Stimulated activated effector memory CD8-positive, alpha-beta T cell treated with anti-CD3 and anti-CD28 coated beads, Interleukin-12 subunit alpha, Interleukin-12 subunit beta, amount 100 ng/mL, for 72 hours (primary cell): ENCODE data around the gene NDUFAF7.

ENCODE experiments used
- ATAC-seq: fragments of 150-1000 bp; cut with Tn5 transposase; 2 replicates; pipeline ENCODE4 v1.10.0; 2021
- DNase-seq, 2 donors: peaks; one replicate each; pipeline ENCODE4 v3.0.0; 2021 to 2022; ENCODE audit warnings: low spot score in 2 of 2
- H3K27ac Mint-ChIP-seq: one replicate; pipeline ENCODE4 v1.8.0; 2022; ENCODE audit warnings: mild to moderate bottlenecking, mixed read lengths
- H3K36me3 Mint-ChIP-seq: one replicate; pipeline ENCODE4 v1.8.0; 2022; ENCODE audit warnings: mild to moderate bottlenecking, mixed read lengths
- H3K4me1 Mint-ChIP-seq: one replicate; pipeline ENCODE4 v1.8.0; 2022; ENCODE audit warnings: mixed read lengths
- H3K4me3 Mint-ChIP-seq: one replicate; pipeline ENCODE4 v1.8.0; 2022; ENCODE audit warnings: mild to moderate bottlenecking, mixed read lengths
- H3K9me3 Mint-ChIP-seq: one replicate; pipeline ENCODE4 v1.8.0; 2022; ENCODE audit warnings: mixed read lengths

NDUFAF7 gene

DNA sequence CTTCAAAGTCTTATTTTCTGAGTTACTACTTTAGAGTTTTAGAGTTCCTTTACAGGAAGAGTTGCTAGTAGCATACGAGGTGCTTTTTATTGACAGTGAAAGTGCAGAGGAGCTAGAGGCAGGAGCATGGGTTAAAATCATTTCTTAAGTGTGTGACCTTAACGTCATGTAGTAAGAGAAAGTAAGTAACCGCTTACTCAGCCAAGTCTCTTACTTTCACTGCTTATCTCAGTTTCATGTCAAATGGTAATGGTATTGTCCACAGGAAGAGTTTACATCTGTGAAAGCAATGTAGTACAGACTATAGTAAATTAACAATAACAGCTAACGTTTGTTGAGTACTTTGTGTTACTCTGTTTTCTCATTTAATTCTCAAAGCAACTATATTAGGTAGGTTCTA lies 12.6 kb downstream of the NDUFAF7 start:
- no peaks in the 10 kb centered on the region for H3K9me3 Mint-ChIP-seq
- peaks cover 6% of the 10 kb centered on the region for H3K4me1 Mint-ChIP-seq
- H3K27ac Mint-ChIP-seq: no peak overlapping the region
- H3K4me3 Mint-ChIP-seq: no peak overlapping the region
- H3K36me3 Mint-ChIP-seq: peaks cover 82% of the 10 kb centered on the region
- DNase-seq (no peak), ATAC-seq (peak; percentile 82)

DNA sequence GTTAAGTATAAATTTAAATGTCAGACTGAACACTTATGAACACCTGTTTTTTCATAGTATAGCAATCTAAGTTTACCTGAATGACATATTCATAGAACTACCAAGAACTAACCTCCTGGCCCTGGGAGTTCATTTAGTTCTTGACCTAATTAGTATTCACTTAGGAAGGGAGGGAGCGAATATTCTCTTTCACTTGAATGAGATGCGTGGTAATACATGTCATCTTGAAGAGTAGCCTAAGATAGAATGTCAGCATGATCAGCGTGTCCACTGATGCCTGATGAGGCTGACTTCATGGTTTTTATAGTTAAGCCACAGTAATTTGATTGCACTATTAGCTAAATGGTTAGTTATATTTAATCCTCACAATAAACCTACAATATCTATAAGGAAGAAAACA lies 13.3 kb downstream of the NDUFAF7 start:
- peaks cover 6% of the 10 kb centered on the region for H3K4me1 Mint-ChIP-seq
- DNase-seq: no peak
- no peak overlapping the region for H3K4me3 Mint-ChIP-seq
- H3K9me3 Mint-ChIP-seq: no peaks in the 10 kb centered on the region
- ATAC-seq: no peak
- H3K27ac Mint-ChIP-seq: no peak overlapping the region
- H3K36me3 Mint-ChIP-seq: peaks cover 82% of the 10 kb centered on the region

DNA sequence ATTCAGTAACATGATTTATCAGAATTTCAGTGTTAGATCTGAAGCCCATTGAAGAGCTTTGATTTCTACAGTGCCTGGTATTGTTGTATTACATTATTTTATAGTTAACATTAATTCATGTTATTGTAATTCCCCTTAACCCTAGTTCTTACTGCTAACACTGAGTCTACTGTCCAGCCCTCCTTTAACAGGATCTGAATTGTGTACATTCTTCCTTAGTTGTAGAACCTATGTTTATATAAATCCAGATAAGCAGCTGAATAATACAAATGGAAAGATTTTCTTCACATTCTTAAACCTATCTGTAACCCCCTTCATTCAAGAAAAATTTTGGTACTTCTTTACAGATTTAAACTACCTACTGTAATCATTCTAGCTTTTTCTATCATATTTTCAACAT lies 14.7 kb downstream of the NDUFAF7 start:
- ATAC-seq: no peak
- Mint-ChIP-seq H3K27ac (no peak overlapping the region), H3K4me1 (peaks cover 6% of the 10 kb centered on the region), H3K4me3 (no peak overlapping the region), H3K36me3 (peaks cover 83% of the 10 kb centered on the region), H3K9me3 (no peaks in the 10 kb centered on the region)
- no peak for DNase-seq

DNA sequence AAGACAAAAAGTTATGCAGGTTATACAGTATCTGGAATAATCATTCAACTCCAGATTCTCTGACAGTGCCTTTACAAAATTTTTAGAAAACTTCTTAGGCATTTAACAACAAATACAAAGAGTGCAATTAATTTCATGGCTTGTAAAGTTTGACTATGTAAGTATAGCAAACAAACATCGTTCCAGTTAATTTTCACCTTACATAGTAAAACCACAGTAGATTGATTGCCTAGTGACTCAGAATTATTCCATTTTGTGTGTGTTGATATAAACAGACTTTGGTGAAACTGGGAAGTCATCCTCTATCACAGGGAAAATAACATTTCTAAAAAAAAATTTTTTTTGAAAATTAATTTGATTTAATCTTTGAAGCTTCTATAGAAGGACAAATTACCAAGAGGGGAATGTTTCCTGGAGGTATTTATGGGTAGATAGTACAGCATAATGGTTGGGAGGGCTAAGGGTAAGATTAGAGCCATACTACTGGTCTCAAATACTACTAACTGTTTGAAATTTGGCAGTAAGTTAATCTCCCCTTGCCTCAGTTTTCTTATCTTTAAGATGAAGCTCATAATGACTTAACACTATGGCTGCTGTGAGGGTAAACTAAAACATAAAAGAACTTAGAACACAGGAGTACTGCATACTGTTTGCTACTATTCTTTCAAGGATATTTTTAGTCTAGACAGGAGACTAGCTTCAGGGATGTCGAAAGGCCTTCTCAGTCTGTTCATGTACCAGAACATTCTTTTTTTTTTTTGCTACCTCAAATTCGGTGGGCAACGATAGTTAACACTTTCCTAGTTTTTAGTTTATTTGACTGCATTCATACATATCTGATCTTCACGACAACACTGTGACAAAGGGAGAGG lies 19.6 kb downstream of the NDUFAF7 start:
- ATAC-seq (no peak), DNase-seq (no peak)
- Mint-ChIP-seq H3K4me3 (no peak overlapping the region), H3K27ac (no peak overlapping the region), H3K36me3 (peaks cover 99% of the 10 kb centered on the region), H3K9me3 (no peaks in the 10 kb centered on the region), H3K4me1 (no peaks in the 10 kb centered on the region)

DNA sequence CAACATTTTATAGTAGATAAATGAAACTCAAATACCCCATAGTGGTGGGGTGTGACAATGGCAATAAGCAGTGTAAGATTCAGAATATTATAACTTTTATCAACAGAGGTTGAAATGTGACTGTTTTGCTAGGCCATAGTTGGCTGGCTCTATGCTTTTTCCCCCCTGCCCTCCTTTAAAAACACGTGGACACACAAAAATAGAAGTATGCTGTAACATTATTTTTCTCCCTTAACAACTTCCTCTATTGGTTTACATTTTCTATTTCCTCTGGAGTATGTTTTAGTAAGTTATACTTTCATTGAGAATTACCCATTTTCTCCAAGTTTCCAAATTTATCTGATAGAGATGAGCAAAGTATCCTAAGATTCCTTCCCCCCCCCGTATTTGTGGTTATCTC lies 31.1 kb downstream of the NDUFAF7 start:
- ATAC-seq (no peak), DNase-seq (no peak)
- H3K36me3 Mint-ChIP-seq: peaks cover 77% of the 10 kb centered on the region

DNA sequence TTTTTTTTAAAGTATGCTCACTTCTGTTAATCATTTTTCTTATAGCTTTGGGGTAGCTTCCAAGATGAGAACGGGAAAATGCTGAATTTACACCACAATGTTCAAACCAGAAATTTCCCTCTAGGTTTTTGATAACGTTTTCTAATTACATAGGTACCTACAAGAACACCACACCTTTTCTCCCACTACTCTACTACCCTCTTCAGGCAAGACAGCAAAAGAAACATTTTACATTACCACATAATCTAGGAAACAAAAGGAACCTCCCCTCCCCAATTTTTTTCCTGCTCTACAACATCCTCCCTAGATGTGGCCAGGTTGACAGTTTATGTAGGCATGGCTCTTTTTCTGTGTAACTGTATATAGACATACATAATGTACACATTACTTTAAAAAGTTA lies 32.4 kb downstream of the NDUFAF7 start:
- no peak for DNase-seq
- Mint-ChIP-seq H3K27ac (no peak overlapping the region), H3K4me1 (peaks cover 7% of the 10 kb centered on the region), H3K36me3 (peaks cover 77% of the 10 kb centered on the region), H3K9me3 (no peaks in the 10 kb centered on the region), H3K4me3 (no peak overlapping the region)
- ATAC-seq: no peak

More for the DNA sequence above, 31.1 kb downstream of the NDUFAF7 start:
- no peaks in the 10 kb centered on the region for H3K9me3 Mint-ChIP-seq
- H3K27ac Mint-ChIP-seq: peak overlapping the region; percentile 65
- H3K4me3 Mint-ChIP-seq: no peak overlapping the region
- no peaks in the 10 kb centered on the region for H3K4me1 Mint-ChIP-seq

DNA sequence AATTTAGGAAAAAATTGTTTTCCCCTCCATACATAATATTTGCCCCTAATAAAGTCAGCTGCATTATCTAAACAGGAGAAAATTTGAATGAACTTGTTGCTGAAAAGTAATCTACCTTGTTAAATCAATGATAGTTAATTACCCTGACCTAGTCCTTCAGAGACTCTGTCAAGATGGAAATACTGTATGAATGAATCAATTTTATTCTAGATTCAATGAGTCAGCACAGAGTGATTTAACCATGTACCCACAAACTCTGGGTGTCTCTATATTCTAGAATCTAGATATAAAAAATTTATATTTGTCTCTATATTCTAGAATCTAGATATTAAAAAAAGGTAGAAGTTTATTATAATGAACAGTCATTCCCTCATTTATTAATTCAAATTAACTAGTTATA lies 36.2 kb downstream of the NDUFAF7 start:
- Mint-ChIP-seq H3K27ac (no peak overlapping the region), H3K9me3 (no peaks in the 10 kb centered on the region), H3K4me3 (no peak overlapping the region), H3K36me3 (peaks cover 92% of the 10 kb centered on the region), H3K4me1 (peaks cover 7% of the 10 kb centered on the region)
- DNase-seq (no peak), ATAC-seq (peak; percentile 69)

DNA sequence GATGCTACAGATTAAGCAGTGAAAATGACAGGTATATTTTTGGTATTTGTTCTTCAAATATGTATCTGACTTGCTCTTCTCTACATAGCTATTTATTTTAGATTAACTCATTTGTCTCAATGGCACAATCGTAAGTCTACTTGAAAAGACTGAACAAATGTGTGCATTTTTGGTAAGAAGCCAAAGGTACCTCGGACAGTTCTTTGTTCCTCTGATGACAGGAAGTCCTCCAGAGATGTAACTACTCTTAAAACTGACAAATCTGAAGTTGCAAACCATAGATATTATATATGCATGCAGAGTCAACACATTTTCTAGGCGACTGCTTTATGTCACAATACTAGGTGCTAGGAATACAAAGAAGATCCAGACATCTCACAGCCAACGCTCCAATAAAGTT lies 36.7 kb downstream of the NDUFAF7 start:
- DNase-seq: no peak
- Mint-ChIP-seq H3K9me3 (no peaks in the 10 kb centered on the region), H3K36me3 (peaks cover 92% of the 10 kb centered on the region), H3K4me3 (no peak overlapping the region), H3K4me1 (peaks cover 7% of the 10 kb centered on the region), H3K27ac (no peak overlapping the region)
- no peak for ATAC-seq

DNA sequence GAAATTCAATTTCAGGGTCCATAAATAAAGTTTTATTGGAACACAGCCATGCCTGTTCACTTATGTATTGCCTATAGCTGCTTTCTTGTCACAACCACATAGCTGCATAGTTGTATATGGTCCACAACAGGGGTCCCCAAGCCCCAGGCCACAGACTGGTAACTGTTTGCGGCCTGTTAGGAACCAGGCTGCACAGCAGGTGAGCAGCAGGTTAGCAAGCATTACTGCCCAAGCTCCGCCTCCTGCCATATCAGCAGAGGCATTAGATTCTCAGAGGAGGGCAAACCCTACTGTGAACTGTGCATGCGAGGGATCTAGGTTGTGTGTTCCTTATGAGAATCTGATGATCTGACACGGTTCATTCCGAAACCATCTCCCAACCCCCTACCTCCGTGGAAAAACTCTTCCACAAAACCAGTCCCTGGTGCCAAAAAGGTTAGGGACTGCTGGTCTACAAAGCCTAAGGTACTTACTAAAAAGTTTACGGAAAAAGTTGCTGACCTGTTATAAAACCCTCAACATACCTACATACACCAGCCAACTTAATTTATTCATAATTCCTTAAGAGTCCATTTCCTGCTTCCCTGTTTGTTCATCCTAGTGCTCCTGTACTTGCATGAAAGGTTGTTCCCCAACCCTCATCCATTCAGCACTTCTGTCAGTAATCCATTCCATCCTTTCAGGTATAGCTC lies 40.1 kb downstream of the NDUFAF7 start:
- no peak overlapping the region for H3K4me3 Mint-ChIP-seq
- no peaks in the 10 kb centered on the region for H3K9me3 Mint-ChIP-seq
- H3K27ac Mint-ChIP-seq: no peak overlapping the region
- DNase-seq (no peak), ATAC-seq (no peak)
- peaks cover 100% of the 10 kb centered on the region for H3K36me3 Mint-ChIP-seq
- peaks cover 7% of the 10 kb centered on the region for H3K4me1 Mint-ChIP-seq

DNA sequence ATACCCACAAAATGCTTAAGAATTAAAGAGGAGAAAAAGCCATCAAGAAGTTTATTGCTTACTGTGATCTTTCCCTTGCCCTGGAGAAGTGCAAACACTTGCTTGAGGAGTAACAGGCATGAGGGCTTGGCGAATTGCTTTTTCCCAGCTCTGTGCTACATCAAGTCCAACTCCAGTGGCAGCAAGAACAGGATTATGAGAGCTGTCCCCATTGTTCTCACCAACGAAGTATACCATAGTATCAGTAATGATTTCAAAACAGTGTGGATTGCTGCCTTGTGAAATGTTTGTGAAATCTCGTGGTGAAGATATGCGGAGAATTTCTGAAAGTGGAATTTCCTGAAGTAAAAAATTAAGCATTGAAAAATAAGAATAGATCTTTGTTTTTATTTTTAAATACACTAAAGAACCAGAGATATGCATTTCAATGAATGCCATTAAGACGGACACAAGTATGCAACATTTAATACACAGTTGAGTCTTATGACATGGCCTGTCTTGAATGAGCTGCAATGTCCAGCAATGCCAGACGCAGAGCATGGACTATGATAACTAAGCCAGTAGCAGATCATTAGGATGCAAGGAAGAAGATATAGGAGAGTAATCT lies 43.0 kb downstream of the NDUFAF7 start:
- Mint-ChIP-seq H3K4me3 (no peak overlapping the region), H3K27ac (no peak overlapping the region), H3K9me3 (no peaks in the 10 kb centered on the region), H3K4me1 (no peaks in the 10 kb centered on the region), H3K36me3 (peaks cover 99% of the 10 kb centered on the region)
- no peak for DNase-seq
- no peak for ATAC-seq

DNA sequence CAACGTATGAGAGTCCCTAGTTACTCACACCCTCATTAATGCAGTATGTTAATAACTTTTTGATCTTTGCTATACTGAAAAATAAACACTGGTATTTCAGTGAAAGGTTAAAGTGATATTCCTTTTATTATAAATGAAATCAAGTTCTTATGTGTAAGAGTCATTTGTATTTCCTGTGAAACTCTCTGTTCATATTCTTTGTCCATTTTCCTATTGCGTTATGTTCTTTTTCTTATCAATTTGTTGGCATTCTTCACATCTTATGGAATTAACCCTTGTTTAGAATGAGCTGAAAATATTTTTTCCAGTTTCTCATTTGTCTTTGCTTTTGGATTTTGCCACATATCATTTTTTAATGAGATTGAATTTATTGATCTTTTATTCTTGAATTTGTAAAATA lies 44.8 kb downstream of the NDUFAF7 start:
- H3K4me1 Mint-ChIP-seq: no peaks in the 10 kb centered on the region
- no peak overlapping the region for H3K27ac Mint-ChIP-seq
- no peaks in the 10 kb centered on the region for H3K9me3 Mint-ChIP-seq
- H3K4me3 Mint-ChIP-seq: no peak overlapping the region
- H3K36me3 Mint-ChIP-seq: peaks cover 99% of the 10 kb centered on the region
- ATAC-seq (no peak), DNase-seq (no peak)

DNA sequence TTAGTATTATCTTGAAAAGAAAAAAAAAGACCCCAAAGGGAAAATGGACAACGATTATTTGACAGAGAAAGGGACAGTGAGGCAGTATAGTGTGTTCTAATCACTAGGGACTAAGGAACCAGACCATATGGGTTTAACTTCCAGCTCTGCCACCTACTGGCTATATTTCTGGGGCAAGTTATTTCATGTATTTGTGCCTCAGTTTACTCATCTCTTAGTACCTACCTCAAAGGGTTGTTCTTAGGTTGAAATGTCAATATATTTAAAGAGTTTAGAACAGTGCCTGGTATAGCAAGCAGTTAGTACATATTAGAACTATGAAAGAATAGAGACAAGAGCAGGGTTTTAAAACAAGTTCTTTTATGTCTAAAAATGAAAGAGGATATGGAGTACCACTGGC lies 50.5 kb downstream of the NDUFAF7 start:
- H3K27ac Mint-ChIP-seq: no peak overlapping the region
- H3K4me1 Mint-ChIP-seq: no peaks in the 10 kb centered on the region
- DNase-seq: no peak
- peaks cover 89% of the 10 kb centered on the region for H3K36me3 Mint-ChIP-seq
- no peak for ATAC-seq
- no peak overlapping the region for H3K4me3 Mint-ChIP-seq
- H3K9me3 Mint-ChIP-seq: no peaks in the 10 kb centered on the region

DNA sequence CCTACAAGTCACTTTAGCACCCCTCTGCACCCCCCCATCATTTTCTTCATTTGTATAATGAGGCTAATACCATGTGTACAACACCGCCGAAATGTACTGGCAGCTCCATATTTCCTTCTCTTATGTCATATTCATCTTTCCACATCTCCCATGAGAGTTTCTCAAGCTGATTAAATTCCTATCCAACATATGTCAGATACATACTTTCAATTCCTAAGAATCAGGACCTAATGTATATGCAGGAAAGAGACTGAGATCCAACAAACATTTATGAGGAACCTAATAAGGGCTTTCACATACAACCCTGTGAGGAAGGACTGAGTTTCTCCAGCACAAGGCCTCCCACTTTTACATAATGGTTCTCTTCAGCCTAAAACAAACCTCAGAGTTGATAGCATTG lies 51.3 kb downstream of the NDUFAF7 start:
- H3K4me1 Mint-ChIP-seq: no peaks in the 10 kb centered on the region
- no peak overlapping the region for H3K27ac Mint-ChIP-seq
- DNase-seq (no peak), ATAC-seq (no peak)
- peaks cover 89% of the 10 kb centered on the region for H3K36me3 Mint-ChIP-seq
- H3K9me3 Mint-ChIP-seq: no peaks in the 10 kb centered on the region
- H3K4me3 Mint-ChIP-seq: no peak overlapping the region

DNA sequence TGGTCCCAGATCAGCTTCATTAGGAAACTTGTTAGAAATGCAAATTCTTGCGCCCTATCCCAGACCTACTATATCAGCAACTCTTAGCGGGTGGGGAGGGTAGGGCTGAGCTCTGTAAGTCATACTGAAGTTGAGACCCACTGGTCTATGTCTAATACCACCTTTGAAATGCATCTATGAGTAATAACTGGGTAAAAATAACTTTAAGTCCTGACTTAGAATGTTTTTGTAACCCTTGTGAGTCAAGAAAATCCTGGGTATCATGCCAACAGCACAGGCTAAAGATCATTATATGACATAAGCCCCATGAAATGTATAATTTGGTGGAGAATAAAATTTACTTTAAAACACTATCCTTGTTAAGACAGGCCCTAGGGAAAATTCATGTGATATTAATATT lies 51.7 kb downstream of the NDUFAF7 start:
- Mint-ChIP-seq H3K4me3 (no peak overlapping the region), H3K27ac (no peak overlapping the region), H3K4me1 (no peaks in the 10 kb centered on the region), H3K9me3 (no peaks in the 10 kb centered on the region), H3K36me3 (peaks cover 89% of the 10 kb centered on the region)
- ATAC-seq: no peak
- DNase-seq: no peak

DNA sequence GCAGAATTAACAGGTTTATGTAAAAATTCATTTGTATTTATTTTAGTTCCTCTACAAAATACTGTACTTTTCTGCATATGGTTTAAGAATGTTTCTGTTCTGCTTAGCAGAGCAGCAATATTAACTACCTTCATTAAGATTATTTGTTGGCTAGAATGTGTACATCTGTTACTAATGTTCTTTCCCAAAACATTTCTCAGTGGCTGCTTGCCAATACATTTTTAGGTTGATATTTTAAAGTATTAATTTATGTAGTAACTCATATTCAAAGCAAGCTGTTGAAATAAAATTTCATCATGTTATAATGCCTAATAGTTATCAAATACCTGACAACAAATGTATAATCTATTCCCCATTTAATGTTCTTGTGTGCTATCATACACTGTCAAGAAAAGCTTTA lies 52.9 kb downstream of the NDUFAF7 start:
- no peaks in the 10 kb centered on the region for H3K9me3 Mint-ChIP-seq
- ATAC-seq (no peak), DNase-seq (no peak)
- H3K4me1 Mint-ChIP-seq: no peaks in the 10 kb centered on the region
- H3K36me3 Mint-ChIP-seq: peaks cover 85% of the 10 kb centered on the region
- H3K27ac Mint-ChIP-seq: no peak overlapping the region
- no peak overlapping the region for H3K4me3 Mint-ChIP-seq

DNA sequence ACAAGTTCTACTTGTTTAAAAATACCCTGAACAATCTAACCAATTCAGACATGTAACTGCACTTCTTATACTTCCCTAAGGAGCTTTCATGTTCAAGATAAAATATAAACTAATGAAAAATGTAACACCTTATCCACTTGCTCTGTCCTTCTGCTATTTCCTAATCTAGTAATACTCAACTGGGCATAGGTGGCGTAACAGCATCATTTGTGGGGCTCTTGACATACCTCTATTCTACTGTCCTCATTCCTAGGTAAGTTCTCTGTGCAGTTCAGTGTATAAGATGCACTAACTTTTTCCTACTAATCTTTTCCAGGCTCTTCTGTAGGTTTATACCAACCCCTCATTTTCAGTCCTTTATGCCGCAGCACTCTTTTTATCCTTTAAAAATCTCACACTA lies 56.5 kb downstream of the NDUFAF7 start:
- no peaks in the 10 kb centered on the region for H3K9me3 Mint-ChIP-seq
- H3K36me3 Mint-ChIP-seq: peaks cover 81% of the 10 kb centered on the region
- peaks cover 6% of the 10 kb centered on the region for H3K4me1 Mint-ChIP-seq
- ATAC-seq: no peak
- no peak overlapping the region for H3K4me3 Mint-ChIP-seq
- no peak overlapping the region for H3K27ac Mint-ChIP-seq
- no peak for DNase-seq
